Cortex of kidney (tissue), 1 donor: ENCODE data around the gene TNFSF15.
"Not testable (repeated sequence)": the region's sequence is repeated elsewhere in the genome, so short reads cannot be mapped to it uniquely, and the experiment has no call there.

ENCODE experiments used
- DNase-seq: peaks from one replicate; lab custom pipeline; 2025; lab: John Stamatoyannopoulos, UW

TNFSF15 gene

GRCh38 chr9:114754581-114754980 lies 51.3 kb downstream of the TNFSF15 start:
- no peak for DNase-seq

GRCh38 chr9:114746591-114747346 lies 59.1 kb downstream of the TNFSF15 start:
- DNase-seq, result no peak

- DNase-seq, result no peak
Measured at GRCh38 chr9:114745879-114746550, 59.8 kb downstream of the TNFSF15 start.

GRCh38 chr9:114745108-114745848 lies 60.6 kb downstream of the TNFSF15 start:
- DNase-seq, result no peak

GRCh38 chr9:114743446-114743845 lies 62.4 kb downstream of the TNFSF15 start:
- no peak for DNase-seq

- DNase-seq, result no peak
Measured at GRCh38 chr9:114742947-114743346, 62.9 kb downstream of the TNFSF15 start.

- not testable (repeated sequence) for DNase-seq
Measured at GRCh38 chr9:114741521-114741920, 64.3 kb downstream of the TNFSF15 start.

GRCh38 chr9:114738581-114739316 lies 67.1 kb downstream of the TNFSF15 start:
- DNase-seq, result no peak

GRCh38 chr9:114737847-114738246 lies 68.0 kb downstream of the TNFSF15 start:
- DNase-seq, result no peak

GRCh38 chr9:114737118-114737517 lies 68.7 kb downstream of the TNFSF15 start:
- DNase-seq, result no peak

- DNase-seq, result no peak
Measured at GRCh38 chr9:114735704-114736103, 70.1 kb downstream of the TNFSF15 start.

GRCh38 chr9:114735139-114735538 lies 70.7 kb downstream of the TNFSF15 start:
- not testable (repeated sequence) for DNase-seq
